COLO668 (cell line): ENCODE data around the gene EPB41.

ENCODE experiments used
- DNase-seq: peaks from one replicate; lab custom pipeline; 2025; ENCODE audit not compliant: unreplicated experiment; lab: John Stamatoyannopoulos, UW

Gene EPB41

DNA sequence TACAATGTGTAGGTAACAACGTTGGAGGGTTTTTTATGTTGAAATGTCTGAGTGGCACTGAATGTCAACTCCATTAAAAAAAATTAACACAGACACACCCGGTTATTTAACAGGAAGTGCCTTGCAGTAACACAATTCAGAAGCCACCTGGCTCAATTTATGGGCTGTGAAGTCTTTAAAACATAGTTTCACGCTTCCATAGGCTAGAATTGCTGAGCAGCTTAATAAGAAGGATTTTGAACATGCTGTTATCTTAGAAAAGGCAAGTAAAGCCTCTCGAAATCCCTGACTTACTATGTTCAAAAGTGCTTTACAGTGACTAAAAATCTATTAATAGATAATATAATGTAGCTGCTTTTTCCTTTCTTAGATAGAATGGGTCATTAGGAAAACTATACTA lies 247.7 kb downstream of the EPB41 start:
- DNase-seq, result no peak

DNA sequence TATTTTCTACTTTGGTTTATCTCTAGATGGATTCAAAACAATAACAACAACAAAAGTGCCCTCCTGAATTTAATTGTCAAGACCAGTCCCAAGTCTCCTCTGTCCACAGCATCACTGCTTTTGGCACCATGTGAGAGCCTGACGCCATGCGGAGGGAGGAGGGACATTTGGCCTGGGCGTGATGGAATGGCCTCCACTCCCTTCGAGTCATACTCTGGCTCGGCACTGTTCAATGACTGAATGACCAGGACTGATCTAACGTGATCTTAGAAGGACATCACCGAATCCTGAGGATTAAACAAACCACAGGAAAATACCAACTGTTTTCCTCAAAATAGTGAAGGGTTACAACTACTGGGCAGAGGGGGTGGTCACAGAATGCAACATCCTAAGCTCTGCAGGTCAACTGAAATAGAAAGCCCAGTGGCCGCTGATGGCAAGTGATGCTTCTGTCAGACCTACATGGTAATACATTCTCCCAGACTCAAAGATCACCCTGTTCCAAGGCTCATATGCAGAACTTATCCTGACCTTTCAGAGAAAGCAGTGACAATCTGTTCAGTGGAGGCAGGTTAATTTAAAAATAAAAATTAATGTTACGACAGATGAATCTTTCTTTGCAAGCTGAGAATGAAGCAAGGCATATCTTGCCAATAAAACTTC lies 248.2 kb downstream of the EPB41 start:
- no peak for DNase-seq

GRCh38 chr1:29164588-29164987 lies 250.2 kb downstream of the EPB41 start:
- no peak for DNase-seq

- no peak for DNase-seq
These were observed 252.0 kb downstream of the EPB41 start for GRCh38 chr1:29166291-29166878.

- DNase-seq, result no peak
These were observed 253.5 kb downstream of the EPB41 start for GRCh38 chr1:29167904-29168303.
